ENCODE results near the gene SBDS.
"Not testable (repeated sequence)": the region's sequence is repeated elsewhere in the genome, so short reads cannot be mapped to it uniquely, and the experiment has no call there.

The SBDS gene

GRCh38 chr7:66996444-66997191 lies 1.2 kb upstream of the SBDS start, which contains the start of gene TYW1:
TYW1 (plus strand) TSS chr7:66996833; CDS start chr7:66996979, 146 bp downstream.
- in situ Hi-C loops (cut with HindIII; ENCODE audit: low sequenced_read_pairs), result not testable (repeated sequence)

DNA sequence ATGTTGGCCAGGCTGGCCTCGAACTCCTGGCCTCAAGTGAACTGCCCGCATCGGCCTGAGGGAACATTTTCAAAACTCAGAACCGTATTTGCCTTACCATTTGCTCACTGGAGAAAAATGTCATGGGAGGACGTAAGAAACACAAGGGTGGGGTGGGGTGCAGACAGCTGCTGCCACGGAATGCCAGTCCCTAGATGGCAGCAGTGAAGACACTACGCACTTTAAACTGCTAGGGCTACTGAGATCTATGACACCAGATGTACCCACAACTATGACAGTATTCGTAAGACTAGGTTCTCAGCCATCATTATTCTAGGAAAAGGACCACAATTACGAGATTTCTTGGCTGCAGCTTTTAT lies 716 bp downstream of the SBDS start:
- in situ Hi-C loops (cut with HindIII; ENCODE audit: low sequenced_read_pairs), result not testable (repeated sequence)

DNA sequence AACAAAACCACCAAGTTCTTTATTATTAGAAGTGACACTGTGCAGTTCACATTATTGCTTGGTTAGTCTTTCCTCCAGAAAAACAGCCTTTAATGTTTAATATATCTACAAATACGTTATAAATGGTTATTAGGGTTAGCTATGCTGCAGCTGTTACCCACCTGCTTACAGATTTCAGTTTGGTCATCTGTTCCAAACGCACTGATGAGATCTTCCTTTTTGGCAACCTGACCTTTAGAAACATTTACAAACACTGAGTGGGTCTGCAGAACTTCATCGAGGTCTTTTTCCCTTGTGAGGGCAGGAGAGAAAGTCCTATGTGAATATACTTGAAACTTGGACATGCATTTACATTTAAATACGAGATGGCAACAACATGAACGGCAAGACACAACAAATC lies 1.3 kb downstream of the SBDS start:
- in situ Hi-C loops (cut with HindIII; ENCODE audit: low sequenced_read_pairs), result not testable (repeated sequence)

- in situ Hi-C loops (cut with HindIII; ENCODE audit: low sequenced_read_pairs), result not testable (repeated sequence)
Measured at GRCh38 chr7:66989552-66989951, 5.8 kb downstream of the SBDS start.

DNA sequence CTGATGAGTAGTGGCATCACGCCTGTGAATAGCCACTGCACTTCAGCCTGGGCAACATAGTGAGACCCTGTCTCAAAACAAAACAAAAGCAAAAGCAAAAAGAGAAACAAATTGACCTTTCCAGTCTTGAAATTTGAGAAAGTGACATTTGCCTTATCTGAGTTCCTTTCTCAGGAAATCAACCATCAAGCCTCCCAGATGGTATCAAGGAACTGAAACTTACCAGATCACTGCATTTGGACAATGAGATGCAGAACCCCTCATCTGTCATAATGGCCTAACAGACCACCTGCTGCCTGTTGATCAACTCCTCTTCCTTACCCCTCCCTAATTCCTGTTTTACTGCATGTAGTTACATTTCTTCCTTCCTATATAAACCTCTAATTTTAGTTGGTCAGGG lies 15.1 kb downstream of the SBDS start:
- in situ Hi-C loops (cut with HindIII; ENCODE audit: low sequenced_read_pairs), result not testable (repeated sequence)

GRCh38 chr7:66979013-66979412 lies 16.4 kb downstream of the SBDS start:
- in situ Hi-C loops (cut with HindIII; ENCODE audit: low sequenced_read_pairs), result not testable (repeated sequence)

DNA sequence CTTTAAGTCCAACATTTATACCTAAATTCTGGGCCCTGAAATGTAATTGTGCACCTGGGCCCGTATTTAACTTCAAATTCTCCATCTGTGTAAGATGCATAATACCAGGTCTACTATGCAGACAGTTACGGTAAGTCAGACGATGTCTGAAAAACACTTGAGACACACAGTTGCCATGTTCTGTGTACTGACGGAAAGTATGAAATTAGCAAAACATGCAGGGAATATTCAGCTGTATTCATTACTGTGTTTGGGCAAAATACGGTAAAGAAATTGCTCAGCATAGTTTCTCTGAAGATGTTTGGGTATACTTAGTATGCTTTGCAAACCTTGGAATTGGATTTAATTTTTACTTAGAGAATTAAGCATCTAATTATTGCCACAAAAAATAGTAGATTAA lies 17.1 kb downstream of the SBDS start:
- in situ Hi-C loops (cut with HindIII; ENCODE audit: low sequenced_read_pairs), result not testable (repeated sequence)

- in situ Hi-C loops (cut with HindIII; ENCODE audit: low sequenced_read_pairs), result no loop called here
Measured at GRCh38 chr7:66974986-66975590, 20.3 kb downstream of the SBDS start.

DNA sequence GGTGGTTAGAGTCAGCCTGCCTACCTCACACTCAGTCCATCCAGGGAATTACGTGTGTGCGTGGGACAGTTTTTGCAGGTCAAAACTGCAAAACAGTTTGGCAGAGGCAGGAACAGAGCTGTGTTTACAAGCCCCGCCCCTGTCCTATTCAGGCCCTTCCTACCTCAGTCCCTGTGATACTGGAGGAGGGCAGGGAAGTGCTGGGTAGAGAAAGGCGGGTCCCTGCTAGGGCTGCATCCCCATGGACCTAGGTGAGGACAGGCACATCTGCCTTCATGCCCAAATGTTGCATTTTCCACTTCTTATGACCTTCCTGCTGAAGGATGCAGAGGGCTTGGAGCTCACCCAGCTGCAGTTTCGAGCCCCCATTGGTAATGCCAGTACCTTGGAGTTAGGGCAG lies 25.1 kb downstream of the SBDS start:
- in situ Hi-C loops (cut with HindIII; ENCODE audit: low sequenced_read_pairs), result no loop called here

DNA sequence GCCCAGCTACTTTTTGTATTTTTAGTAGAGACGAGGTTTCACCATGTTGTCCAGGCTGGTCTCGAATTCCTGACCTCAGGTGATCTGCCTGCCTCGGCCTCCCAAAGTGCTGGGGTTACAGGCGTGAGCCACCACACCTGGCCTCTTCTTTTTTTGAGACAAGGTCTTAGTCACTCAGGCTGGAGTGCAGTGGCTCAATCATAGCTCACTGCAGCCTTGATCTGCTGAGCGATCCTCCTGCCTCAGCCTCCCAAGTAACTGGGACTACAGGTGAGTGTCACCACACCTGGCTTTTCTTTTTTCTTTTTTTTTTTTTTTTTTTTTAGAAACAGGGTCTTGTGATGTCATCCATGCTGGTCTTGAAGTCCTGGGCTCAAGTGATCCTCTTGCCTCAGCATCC lies 26.4 kb downstream of the SBDS start:
- in situ Hi-C loops (cut with HindIII; ENCODE audit: low sequenced_read_pairs), result not testable (repeated sequence)

DNA sequence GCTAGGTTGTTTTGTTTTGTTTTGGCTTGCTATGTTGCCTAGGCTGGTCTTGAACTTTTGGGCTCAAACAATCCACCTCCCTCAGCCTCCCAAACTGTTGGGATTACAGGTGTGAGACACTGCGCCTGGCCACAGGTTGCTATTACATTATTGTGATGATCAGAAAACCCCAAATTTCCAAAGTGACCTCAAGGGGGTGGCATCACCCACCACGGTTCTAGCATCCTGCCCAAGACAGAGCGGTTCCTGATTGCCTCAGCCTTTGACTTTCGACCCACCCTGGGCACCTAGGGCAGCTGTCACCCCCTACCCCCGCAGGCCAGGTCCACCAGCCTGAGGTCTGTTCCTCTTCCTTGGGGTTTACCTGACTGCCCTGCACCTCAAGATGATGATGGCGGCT lies 28.4 kb downstream of the SBDS start:
- in situ Hi-C loops (cut with HindIII; ENCODE audit: low sequenced_read_pairs), result no loop called here

GRCh38 chr7:66964411-66964810 lies 31.0 kb downstream of the SBDS start:
- in situ Hi-C loops (cut with HindIII; ENCODE audit: low sequenced_read_pairs), result no loop called here

- in situ Hi-C loops (cut with HindIII; ENCODE audit: low sequenced_read_pairs), result no loop called here
Measured at GRCh38 chr7:66961096-66961495, 34.3 kb downstream of the SBDS start.

GRCh38 chr7:66960192-66960591 lies 35.2 kb downstream of the SBDS start:
- in situ Hi-C loops (cut with HindIII; ENCODE audit: low sequenced_read_pairs), result no loop called here

GRCh38 chr7:66958538-66959350 lies 36.6 kb downstream of the SBDS start:
- in situ Hi-C loops (cut with HindIII; ENCODE audit: low sequenced_read_pairs), result no loop called here

DNA sequence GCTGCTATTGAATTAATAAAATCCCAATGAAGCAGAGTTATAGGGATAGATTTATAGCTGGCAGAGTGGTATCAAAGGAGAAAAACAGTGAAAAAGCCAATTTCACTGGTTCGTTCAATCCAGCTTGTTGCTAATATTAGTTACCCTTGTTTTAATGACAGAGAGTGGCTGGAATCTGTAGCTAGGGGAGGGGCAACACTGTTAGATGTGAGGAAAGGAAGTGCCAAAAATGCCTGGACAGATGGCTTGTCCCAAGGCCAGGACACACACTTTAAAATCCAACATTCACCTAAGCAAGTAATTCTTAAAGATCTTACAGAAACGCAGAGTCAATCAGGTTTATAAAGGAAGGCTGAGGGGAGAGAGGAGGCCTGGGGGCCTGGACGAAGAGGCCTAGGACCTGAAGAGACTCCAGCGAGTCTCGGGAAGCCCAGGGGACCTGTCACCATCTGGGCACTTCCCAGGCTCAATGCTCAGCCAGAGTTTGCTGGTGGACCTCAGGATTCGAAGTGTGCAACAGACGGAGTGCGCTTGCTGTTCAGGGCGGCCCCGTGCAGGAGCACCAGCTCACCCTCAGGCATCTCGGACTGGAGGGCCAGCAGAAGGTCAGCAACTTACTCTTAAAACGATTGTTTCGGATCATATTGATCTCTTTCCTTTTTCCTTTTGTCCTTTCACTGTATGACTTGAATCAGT lies 37.6 kb downstream of the SBDS start:
- in situ Hi-C loops (cut with HindIII; ENCODE audit: low sequenced_read_pairs), result no loop called here

DNA sequence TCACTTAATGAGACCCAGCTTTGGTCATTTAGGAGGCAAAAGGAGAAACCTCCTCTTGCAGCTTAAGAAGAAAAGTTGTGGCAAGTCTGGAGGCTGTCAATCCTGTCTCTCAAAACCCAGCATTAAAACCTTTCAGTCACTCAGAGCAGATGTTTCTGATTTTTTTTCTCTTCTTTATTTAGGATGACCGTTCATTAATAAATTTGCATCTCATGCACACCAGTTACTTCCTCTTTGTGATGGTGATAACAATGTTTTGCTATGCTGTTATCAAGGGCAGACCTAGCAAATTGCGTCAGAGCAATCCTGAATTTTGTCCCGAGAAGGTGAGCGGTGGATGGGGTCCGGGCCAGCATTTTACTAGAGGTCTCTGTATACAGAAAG lies 42.4 kb downstream of the SBDS start:
- in situ Hi-C loops (cut with HindIII; ENCODE audit: low sequenced_read_pairs), result no loop called here

DNA sequence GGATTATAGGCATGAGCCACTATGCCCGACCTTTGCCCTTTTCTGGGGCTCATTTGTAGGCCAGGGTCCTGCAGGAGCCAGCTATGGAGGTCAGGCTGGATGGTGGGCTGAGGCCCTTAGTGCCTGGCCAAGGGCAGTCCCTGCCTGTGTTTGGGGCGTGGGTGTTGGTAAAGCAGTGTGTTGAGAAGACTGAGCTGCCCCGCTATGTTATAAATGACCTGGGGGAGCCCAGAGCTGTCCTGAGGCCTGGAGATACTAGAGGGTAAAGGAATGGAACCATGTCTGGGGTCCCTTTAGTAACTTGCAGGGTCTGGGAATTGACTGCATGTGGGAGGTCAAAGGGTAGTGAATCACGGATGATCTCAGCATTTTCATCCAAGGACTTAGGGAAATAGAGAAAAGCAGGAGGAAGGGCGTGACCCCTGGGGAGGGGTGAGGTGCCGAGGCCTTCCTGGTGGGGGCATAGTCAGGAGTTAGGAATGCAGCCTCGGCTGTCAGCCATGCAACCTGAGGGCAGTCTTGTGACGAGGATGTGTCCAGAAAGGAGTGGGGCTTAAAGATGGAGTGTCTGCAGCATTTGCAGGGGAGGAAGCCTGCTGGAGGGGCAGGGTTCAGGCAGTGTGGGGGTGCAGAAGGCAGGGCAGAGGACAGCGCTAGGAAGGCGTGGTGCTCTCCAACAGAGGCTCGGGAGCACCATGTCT lies 42.9 kb downstream of the SBDS start:
- in situ Hi-C loops (cut with HindIII; ENCODE audit: low sequenced_read_pairs), result no loop called here

- in situ Hi-C loops (cut with HindIII; ENCODE audit: low sequenced_read_pairs), result no loop called here
Measured at GRCh38 chr7:66950763-66951162, 44.6 kb downstream of the SBDS start.

DNA sequence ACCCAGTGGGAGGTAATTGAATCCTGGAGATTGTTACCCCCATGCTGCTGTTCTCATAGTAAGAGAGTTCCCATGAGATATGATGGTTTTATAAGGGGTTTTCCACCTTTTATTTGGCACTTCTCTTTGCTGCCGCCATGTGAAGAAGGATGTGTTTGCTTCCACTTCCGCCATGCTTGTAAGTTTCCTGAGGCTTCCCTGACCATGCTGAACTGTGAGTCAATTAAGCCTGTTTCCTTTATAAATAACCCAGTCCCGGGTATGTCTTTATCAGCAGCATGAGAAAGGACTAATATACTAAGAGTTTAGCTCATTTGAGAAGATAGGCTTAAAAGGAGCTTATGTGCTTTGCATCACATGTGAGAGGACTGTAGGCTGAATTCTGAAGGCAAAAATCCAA lies 45.1 kb downstream of the SBDS start:
- in situ Hi-C loops (cut with HindIII; ENCODE audit: low sequenced_read_pairs), result no loop called here
